NCI-H2196 treated with DMSO at 0.1 percent for 48 hours (cell line): ENCODE data around the gene NCKAP5.

Experiments
- DNase-seq: peaks from one replicate; lab custom pipeline; 2025; ENCODE audit not compliant: unreplicated experiment; lab: John Stamatoyannopoulos, UW

The NCKAP5 gene

GRCh38 chr2:132690664-132691303, 877.5 kb downstream of the NCKAP5 start:
- no peak for DNase-seq

DNA sequence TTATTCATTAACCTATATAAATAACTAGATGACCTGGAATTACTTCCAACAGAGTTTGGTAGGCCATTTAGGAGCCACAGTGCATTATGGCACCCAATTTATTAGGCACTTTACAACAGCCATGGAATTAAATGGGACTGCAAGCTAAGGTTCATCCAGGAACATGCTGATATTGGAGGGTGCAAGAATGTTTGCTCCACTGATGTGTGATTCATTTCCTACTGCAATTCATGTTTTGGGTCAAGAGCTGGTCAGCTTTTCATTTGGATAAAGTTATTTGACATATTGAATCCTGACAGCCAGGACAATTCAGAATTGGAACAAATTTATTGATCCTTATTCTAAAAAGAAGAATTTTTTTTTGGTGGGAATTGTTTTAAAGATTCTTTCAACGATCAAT, 886.5 kb downstream of the NCKAP5 start:
- DNase-seq, result no peak

- no peak for DNase-seq
These were observed 887.7 kb downstream of the NCKAP5 start for GRCh38 chr2:132680544-132680943.

DNA sequence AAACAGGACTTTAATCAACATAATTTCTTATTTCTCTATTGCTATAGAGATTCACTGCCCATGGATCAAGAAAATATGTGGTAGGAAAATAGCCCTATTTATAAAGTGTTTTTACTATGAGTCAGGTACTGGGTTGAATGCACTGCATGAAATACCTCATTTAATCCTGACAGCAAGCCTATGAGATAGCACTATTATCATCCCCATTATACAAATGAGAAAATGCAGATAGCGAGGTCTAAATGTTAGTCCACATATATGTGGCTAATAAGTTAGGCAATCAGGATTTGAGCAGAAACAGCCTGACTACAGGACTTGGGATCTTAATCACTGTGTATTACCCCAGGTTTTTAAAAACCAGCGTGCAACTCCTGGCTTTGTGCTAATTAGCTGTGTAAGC, 889.8 kb downstream of the NCKAP5 start:
- no peak for DNase-seq

GRCh38 chr2:132677661-132678060, 890.6 kb downstream of the NCKAP5 start:
- no peak for DNase-seq

DNA sequence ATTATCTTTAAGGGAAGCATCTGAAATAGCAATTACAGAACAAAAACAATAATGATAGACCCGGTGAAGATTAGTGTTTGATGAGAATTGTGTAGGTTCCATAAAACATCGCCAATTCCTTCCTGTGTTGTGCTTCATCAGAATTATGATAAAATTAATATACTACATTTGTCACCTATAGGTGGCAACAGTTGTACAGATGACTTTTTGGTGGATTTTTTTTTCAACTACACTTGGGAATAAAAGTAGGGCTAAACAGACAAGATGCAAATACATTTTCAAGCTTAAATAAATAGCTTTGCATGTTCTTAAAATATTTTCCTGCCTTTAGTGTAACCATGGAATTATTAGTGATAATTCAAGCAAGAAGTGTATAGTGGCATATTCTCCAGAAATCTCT, 891.3 kb downstream of the NCKAP5 start:
- no peak for DNase-seq

DNA sequence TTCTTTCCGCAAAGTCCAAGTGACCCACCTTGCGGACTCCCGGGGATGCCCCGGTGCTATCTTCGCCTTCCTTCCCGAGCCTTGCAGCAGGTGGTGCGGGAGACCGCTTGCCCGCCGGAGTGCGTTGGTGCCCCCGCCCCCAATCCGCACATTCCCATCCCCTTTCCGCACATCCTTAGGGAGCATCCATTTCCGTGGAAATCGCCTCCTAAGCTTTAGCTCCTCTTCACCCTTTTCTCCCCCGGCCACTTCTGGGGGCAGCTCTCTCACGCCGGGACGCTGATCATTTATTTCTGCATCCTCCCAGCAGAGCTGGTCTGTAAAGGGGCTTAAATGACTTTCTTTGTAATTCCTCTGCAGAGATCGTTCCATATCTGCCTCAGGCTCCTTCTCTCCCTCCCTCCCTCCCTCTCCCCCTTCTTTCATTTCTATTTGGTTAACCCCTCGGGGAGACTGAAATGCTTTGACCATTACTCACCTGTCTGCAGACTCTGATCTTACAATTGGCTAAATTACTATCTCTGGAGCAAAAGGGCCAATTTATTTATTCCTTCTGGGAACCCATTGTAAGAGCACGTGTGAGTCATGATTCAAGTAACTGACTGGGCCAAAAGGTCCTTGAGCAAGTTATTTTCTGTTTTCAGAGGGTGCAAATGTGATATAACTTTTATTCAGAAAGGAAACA, 897.0 kb downstream of the NCKAP5 start:
- DNase-seq, result no peak

DNA sequence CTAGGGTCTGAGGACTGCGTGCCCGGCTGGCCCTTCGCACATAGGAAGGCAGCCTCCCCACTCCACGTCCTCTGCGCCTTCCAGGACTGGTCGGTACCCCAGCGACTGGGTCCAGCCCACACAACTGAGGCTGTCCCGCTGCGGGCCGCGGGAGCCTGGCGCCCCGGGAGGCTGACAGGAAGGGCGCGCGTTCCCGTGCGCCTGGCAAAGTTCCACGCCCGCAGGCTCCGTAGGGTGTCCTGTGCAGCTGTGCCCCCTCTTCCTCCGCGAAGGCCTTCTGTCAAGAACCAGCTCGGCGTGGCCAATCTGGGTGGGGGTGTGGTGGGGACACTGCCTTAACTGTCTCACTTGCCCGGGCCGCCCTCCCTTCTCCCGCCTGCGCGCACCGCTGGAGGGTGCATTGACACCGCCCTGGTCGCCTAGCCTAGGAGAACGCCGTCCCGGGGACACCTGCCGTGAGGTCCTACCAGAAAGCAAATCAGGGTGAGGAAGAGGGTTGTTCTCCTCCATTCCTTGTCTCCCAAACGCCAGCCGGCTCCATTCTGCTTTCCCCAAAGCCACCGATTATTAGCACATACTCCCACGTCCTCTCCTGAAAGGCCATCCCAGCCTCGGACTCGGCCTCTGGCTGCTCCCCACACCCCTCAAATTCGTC, 897.6 kb downstream of the NCKAP5 start:
- DNase-seq, result no peak

DNA sequence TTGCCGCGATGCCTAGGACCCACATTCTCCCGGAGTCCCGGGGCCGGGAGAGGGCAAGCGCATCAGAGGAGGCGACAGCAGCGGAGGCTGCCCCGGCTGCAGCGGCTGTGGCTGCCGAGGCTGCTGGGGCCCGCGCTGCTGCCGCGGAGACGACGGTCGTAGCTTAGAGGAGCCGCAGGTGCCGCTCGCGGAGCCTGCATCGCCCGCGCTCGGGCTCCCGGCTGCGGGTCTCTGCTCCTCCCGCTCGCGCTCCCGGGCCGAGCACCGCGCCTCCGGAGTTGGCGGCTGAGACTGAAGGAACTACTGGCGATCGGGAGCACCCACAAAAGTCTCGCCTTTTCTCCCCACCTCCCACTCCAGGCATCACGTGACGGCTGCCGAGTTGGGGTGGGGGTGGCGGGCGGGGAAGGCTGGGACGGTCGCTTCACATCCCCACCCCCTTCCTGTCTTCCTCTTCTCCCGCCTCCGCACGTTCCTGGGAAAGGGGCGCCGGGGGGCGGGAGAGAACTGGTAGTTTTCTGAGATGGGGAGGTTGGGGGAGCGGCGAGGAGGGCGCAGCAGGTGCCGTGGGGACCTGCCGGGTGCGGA, 898.3 kb downstream of the NCKAP5 start, which contains the start of gene LYPD1:
Gene LYPD1, minus strand, starts transcription at position 298 of the 588 bp plus-strand sequence. Its CDS starts 273 bp downstream, at position 25.
- no peak for DNase-seq

DNA sequence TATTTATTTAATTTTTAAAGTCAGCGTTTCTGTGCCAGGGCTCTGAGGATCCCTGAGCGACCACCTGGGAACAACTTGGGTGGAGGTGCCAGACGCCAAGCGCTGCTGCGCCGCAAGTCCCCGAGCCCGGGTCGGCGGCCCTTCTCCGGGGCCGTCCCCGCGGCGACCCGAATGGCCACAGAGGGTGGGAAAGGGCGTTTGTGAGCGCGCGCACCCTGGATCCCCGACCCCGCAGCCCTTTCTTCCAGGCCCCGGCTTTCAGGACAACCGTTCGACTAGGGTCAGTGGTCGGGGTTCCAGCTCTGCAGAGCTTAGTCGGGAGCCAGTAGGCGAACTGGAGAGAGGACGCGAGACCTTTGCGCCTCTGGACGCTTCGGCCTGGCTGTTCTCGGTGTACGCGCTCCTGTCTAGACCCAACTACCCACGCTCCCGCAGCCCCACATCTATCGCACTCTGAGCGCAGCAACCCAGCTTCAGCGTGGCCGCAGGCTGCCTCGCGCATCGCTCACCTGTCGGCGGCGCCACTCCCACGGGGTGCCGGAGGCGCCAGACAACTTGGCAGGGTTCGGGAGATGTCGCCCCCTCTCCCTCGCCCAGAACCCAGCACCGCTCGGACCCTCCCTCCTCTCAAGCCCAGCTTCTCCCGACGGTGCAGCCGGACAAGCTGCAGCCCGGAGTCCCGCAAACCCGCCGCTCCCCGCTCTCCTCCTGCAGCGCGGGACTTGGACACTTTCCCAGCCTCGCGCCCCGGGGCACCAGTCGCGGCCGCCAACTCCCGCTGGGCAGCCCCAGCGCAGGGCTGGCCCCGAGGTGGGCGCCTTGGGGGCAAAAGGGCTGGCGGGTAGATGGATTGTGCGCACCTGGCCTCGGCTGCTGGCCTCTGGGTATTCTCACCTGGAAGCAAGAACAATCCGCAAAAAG, 899.0 kb downstream of the NCKAP5 start:
- DNase-seq, result no peak

GRCh38 chr2:132668189-132668823, 900.0 kb downstream of the NCKAP5 start:
- no peak for DNase-seq

DNA sequence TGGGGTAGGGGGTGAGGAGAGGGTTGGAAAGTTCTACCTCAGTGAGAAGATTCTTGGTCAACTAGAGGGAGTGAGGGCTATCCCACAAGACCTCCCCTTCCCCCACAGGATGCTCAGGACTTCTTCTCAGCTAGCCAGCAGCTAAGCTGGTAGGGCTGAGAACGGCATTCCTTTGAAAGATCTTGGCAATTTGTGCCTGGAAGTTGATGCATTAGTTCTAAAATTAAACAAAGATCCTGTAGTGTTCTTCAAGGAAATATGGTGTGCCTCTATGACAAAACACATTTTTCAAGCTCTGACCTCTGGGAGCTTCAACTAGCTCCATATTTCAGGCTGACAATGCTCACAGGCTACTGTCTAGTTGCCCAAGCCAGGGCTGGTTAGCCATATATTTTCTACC, 900.6 kb downstream of the NCKAP5 start:
- DNase-seq, result no peak

- no peak for DNase-seq
These were observed 902.7 kb downstream of the NCKAP5 start for GRCh38 chr2:132665401-132666140.

GRCh38 chr2:132664096-132664495, 904.2 kb downstream of the NCKAP5 start:
- DNase-seq, result no peak

- DNase-seq, result no peak
These were observed 905.5 kb downstream of the NCKAP5 start for GRCh38 chr2:132662732-132663131.

GRCh38 chr2:132659331-132659730, 908.9 kb downstream of the NCKAP5 start:
- no peak for DNase-seq

DNA sequence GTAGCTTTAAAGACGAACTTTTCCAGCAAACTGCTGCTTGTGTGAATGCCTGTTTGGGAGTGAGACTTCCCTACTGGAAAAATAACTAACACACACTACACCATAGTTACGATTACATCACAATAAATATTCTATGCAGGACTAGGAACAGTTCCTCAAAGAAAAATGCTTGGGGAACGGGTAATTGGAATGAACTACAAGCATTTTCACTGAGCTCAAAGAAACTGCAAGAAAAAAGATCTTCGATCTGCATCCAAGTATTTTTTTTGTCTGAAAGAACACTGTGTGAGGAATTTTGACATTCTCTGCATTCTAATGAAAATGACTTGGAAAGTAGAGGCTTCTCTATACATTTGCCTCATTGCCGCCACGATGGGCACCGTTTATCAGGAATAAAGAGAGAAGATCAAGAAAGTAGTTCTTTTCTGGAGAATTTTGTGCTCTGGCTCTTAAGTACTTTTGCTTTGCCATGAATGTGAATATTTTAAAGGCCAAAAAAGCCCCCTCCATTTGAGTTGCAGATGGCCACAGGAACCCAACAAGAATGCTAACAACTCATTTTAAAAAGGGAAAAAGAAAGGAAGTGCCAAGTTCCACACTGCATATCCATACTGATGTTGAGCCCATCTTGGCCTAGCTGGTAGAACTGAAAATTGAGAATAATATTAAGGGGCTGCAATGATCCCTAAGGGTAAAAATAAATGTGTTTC, 911.8 kb downstream of the NCKAP5 start:
- no peak for DNase-seq

GRCh38 chr2:132654968-132655367, 913.3 kb downstream of the NCKAP5 start:
- no peak for DNase-seq

- DNase-seq, result no peak
These were observed 913.9 kb downstream of the NCKAP5 start for GRCh38 chr2:132654335-132654734.
